Stimulated activated CD4-positive, alpha-beta T cell treated with anti-CD3 and anti-CD28 coated beads, Interleukin-1b, Interleukin-23, amount 100 ng/mL, for 48 hours (primary cell): ENCODE data around the gene ATP2C2.
"Not testable (repeated sequence)": the region's sequence is repeated elsewhere in the genome, so short reads cannot be mapped to it uniquely, and the experiment has no call there.

Experiments used
- DNase-seq: peaks from one replicate; pipeline ENCODE4 v3.0.0-alpha.2; 2020

ATP2C2 gene

DNA sequence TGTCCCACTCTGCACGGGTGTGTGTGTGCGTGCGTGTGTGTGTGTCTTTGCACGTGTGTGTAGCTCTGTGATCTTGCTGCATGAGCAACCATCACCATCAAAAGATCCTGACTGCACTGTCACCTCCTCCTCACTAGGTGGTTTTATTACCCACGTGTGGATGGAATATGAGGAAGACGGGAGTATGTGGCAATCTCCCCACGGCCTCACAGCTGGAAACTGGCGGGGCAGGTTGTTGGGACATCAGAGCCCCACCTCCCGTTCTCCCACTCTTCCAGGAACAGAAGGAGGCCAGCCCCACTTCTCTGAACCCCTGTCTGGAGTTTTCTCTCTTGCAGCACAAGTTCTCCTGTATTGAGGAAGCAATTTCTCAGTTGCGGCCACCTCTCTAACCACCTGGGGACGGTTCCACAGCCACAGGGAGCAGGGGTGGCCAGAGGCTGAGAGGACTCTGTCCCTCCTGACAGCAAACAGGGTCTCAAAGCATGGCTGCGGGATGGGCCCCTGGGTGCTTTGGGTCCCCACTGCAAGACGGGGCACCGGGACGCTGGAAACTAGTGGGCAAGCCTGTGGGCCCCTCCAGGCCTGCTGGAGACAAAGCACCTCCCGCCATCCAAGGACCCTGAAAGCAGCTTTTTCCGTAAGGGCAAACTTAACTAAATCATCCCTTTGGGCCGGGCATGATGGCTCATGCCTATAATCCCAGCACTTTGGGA is 27.9 kb upstream of the ATP2C2 start:
- no peak for DNase-seq

DNA sequence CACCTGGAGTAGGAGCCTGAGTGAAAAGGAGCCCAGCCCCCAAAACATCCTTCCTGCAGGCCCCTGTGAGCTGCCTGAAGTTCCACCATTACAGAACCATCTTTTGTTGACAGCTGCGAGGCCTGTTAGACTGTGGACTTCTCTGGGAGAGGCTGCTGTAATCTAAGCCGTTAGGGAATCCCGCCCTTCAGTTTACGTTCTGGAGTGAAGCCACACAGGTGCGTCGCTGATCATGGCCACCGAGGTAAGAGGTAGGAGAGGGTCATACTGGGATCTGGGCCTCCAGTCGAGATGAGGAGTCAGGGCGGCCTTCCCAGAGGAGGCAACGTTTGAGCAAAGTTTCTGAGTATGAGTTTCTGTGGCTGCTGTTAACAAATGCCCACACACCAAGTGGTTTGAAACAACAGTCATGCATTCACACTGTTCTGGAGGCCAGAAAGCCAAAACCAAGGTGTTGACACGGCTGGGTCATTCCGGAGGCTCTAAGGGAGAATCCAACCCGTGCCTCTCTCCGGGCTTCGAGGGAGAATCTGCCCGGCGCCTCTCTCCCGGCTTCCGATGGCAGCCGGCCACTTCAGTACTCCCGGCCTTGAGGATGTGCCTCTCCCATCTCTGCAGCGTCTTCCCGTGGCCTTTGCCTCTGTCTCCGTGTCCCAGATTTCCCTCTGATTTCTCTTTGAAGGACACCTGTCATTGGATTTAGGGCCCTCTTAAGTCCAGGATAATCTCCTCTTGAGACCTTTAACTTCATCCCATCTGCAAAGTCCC is 26.6 kb upstream of the ATP2C2 start:
- DNase-seq: no peak

DNA sequence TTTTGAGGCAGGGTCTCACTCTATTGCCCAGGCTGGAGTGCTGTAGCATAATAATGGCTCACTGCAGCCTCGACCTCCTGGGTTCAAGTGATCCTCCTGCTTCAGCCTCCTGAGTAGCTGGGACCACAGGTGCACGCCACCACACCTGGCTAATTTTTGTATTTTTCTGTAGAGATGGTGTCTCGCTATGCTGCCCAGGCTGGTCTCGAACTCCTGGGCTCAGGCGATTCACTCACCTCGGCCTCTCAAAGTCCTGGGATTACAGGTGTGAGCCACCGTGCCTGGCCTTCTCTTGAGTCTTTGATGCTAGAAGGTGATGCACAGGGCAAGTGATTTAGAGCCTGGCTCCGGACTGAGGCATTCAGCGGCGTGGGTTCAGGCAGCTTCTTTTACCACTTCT is 24.5 kb upstream of the ATP2C2 start:
- not testable (repeated sequence) for DNase-seq

DNA sequence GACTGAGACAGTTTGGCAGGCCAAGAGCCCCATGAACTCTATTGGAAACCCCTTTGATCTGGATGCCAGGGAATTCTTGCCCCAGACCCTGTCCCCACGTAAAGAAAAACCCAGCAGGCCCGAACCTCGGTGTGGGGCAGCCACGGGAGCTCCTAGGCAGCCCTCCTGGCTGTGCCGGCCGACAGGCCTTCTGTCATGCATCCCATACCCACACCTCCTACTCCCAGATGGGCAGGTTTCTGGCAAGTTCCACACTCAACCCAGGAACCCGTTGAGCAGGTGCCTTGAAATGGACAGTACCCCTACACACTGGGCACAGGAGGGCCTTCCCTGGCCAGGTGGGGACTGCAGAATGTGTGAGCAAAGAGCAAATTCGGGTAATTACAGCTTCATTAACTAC is 23.6 kb upstream of the ATP2C2 start:
- no peak for DNase-seq

DNA sequence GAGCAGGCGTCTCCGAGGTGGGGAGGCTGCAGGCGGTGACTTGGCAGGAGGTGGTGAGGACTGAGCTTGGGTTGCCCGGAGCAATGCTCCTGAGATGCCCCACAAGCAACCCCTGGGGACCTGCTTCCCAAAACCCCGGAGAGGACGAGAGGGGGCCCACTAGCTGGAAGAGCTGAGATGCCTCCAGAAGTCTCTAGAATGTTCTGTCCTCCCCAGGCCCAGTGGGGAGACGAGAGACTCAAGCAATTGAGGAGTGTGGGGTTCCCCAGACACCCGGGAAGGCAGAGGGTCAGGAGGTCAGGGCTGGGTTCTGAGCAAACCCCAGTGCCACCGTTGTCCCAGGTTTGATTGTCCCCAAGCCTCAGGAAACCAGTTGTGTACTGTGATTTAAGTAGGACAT is 21.2 kb upstream of the ATP2C2 start:
- DNase-seq: no peak

DNA sequence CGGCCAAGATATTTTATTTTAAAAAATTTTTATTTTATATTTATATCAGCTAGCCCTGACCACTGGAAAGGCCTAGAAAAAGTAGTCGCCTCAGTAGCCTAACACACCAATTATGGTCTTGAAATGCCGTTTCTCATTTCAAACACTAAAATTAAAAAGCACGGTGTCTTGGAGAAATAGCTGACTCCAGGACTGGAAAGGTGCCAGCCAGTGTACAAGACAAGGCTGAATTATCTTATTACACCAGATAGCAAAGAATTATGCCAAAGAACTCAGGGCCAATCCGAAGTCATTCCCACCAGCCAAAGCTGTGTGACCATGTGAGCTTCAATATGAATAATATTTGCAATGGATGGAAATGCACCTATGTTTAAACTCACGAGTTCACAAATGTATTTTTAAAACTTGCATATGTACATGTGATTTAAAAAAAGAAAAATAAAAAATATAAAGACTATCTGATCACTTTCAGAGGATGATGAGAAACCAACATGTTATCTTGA is 19.9 kb upstream of the ATP2C2 start:
- DNase-seq: no peak

DNA sequence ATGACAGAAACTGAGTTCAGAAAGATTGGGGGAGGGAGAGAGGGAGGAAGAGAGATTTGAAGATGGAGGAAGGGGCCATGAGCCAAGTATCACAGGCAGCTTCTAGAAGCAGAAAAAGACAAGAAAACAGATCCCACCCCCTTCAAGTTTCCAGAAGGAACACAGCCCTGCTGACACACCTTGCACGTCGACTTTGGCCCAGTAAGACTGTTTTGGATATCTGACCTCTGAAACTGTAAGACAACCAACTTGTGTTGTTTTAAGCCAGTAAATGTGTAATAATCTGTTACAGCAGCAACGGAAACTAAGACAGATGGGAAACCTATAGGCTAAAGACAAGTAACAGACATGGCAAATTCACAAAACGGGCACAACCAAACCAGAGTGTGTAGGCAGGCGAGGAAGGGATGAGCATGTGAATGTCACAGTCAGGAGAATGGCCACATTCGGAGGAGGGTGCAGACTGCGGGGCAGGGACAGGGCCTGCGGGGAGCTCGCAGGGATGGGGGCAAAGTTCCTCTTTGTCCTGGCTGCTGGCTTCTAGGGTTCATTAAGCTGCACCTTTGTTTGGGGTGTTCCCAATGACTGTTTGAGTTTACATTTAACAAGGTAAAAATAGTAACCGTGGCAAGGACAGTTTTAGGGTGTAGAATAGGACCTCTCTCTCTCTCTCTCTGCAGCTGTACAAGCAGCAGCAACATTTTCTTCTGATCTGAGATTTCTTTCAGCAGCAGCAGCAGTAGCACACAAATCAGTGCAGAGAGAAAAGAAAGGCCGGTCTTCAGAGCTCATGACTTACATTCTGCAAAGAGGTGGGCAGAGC is 18.3 kb upstream of the ATP2C2 start:
- DNase-seq: no peak

DNA sequence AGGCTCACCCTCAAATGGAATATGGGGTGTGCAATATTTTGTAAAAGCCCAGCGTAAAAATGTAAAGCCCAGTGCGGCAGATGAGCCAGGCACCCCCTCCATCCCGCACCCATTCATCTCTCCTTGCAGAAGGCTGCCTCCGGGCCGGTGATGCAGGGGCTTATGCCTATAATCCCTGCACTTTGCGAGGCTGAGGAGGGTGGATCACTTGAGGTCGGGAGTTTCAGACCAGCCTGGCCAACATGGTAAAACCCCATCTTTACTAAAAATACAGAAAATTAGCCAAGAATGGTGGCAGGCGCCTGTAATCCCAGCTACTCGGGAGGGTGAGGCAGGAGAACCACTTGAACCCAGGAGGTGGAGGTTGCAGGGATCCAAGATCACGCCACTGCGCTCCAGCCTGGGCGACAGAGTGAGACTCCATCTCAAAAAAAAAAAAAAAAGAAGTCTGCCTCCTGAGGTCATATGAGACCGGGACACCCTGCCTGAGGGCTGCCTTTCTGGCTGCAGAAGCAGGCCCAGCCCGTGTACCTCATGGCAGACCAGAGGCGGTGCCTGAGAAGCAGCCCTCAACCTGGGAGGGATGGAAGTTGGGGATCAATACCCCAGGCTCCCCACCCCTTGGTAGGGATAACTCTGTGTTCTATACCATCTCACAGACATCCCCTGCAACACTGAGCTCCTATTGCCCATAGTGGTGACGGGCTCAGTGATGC is 17.5 kb upstream of the ATP2C2 start:
- no peak for DNase-seq

DNA sequence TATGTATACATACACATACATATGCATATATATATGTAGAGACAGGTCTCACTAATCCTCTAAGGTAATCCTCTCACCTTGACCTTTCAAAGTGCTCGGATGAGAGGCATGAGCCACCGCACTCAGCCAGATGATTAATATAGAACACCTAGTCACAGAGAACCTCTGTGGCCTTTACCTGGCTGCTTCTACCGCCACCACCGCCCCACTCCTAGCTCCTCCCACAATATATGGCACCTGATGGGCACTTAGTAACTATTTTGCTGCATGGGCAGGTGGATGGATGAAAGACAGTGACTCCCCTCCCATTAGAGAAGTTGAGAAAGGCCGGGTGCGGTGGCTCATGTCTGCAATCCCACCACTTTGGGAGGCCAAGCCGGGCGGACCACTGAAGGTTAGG is 16.7 kb upstream of the ATP2C2 start:
- no peak for DNase-seq

DNA sequence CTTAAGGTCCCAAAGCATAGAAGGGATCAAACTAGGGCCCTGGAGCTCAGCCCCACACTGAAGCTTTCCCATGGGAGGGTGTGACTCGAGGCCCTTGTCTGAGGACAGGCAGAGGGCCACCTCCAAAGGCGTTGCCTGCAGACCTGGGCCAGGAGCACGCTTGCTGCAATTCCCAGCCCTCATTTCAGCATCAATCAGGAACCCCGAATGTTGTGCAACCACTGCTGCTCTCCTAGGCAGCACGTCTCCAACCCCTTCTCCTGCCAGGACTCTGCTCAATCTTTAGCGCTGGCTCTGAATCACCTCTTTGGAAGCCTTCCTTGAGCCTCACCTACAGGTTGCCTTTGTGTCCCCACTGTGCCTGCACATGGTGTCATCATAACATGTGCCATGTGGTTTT is 14.0 kb upstream of the ATP2C2 start:
- no peak for DNase-seq

DNA sequence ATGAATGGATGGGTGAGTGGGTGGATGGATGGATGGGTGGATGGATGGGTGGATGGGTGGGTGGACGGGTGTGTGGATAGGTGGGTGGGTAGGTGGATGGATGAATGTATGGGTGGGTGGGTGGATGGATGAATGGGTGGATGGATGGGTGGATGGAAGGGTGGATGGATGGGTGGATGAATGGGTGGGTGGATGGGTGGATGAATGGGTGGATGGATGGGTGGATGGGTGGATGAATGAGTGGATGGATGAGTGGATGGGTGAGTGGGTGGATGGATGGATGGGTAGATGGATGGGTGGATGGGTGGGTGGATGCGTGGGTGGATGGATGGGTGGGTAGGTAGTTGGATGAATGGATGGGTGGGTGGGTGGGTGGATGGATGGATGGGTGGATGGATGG is 13.2 kb upstream of the ATP2C2 start:
- DNase-seq: no peak

DNA sequence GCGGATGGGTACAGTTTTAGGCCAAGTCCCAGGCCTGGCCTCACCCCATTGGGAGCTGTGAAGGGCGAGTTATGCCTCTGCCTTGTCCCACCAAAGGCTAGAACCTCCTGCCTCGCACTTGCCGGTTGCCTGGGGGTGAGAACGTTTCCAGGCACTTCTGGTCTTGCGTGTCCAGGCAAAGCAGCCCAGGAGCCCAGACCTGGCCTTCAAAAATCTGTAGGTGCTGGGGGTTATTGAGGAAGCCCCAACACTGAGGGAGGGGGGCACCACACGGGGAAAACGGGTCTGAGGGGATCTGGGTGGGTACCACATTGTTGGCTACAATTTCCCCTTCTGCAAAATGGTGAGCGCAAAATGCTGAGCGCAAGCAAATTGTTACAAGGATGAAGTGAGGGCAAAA is 12.2 kb upstream of the ATP2C2 start:
- DNase-seq: no peak

DNA sequence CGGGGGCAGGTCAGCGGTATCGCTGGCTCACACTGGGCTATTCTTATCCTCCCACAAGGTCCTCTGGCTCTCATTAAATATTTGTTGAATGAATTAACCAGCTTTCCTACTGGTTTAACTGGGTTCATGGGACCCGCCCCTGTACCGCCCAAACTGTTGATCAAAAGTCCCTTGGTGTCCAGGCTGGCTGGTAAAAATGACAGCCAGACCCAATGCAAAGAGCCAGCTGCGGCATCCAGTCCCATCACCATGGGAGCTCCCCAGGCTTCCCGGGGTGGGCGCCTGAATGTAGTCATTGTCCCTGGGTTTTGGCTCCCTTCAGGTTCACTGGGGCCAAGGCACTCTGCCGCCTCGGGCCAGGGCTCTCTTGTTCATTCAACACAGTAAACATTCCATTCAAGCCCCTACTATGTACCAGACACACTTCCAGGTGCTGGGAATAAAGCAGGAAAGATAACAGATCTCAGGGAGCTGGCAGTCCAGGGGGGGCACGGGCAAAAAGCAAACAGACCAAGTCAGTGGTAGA is 11.7 kb upstream of the ATP2C2 start:
- no peak for DNase-seq

DNA sequence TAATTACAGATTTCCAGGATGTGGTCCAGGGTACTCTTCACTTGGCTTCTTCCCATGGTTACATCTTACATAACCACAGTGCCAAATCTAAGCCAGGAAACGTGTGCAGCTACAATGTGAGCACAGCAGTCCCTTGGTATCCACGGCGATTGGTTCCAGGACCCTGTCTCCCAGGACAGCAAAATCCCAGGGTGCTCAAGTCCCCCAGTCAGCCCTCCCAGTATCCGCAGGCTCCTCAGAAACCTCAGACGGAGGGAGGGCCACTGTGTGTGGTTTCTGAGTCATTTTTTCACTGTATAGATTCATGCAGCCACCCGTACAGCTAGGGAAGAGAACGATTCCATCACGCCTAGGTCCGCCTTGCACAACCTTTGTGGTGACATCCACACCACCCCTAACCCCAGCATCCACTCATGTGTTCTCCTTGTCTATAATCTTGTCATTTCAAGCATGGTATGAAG is 11.1 kb upstream of the ATP2C2 start:
- DNase-seq: peak; percentile 41

DNA sequence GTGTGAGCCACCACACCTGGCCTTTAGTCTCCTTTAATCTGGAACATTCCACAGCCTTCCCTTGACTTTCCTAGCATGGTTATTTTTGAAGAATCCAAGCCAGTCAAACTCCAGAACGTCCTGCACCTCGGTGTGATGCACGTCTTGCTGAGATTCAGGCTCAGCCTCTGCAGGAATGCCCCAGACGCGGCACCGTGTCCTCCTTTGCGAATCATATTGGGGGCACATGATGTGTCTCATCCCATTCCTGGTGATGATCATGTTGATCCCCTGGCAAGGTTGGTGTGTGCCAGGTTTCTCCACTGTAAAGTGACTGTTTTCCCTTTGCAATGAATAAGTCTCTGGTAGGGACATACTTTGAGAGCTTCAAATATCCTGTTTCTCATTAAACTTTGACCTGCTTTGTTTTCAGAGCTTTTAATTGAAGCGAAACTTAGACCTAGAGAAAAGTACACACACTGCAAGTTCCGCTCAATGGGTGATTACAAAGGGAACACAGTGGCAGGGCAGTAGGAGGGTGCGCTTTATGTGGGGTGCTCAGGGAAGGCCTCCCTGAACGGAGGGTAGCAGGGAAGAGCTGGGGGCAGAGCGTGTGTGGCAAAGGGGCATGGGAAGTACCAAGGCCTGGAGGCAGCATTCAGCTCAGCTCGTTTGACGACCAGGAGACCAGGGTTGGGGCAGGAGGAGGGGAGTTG is 9.6 kb upstream of the ATP2C2 start:
- DNase-seq: no peak

DNA sequence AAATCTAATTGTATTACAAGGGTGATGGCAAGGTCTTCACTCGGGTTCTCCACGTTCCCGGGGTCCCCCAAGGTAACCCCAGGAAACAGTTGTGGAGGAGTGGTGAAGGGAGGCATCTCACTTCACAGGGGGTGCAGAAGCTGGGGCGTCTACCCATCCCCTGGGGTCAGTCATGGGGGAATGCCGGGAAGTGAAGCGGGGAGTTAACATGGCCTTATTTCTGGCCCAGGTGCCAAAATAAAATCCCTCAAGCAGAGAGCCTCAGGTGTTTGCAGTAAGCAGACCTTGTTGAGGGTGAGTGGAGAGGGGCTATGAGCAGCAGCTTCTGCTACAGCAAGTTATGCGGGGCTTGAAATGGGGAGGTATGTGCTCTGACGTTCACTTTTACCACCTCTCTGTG is 9.0 kb upstream of the ATP2C2 start:
- DNase-seq: no peak

DNA sequence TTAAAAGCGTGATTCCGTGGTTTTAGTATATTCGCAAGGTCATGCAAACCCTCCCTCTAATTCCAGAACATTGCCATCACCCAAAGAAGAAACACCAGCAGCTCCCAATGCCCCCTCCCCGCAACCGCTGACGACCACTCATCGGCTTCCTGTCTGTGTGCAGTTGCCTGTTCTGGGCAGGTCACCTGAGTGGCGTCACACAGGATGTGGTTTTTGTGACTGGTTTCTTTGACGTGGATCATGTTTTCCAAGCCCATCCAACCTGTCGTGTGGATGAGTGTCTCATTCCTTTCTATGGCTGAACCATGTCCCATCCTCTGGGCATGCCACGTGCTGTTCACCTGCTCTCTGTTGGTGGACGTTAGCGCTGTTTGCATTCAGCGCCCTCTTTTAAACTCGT is 8.2 kb upstream of the ATP2C2 start:
- DNase-seq: peak; percentile 64

DNA sequence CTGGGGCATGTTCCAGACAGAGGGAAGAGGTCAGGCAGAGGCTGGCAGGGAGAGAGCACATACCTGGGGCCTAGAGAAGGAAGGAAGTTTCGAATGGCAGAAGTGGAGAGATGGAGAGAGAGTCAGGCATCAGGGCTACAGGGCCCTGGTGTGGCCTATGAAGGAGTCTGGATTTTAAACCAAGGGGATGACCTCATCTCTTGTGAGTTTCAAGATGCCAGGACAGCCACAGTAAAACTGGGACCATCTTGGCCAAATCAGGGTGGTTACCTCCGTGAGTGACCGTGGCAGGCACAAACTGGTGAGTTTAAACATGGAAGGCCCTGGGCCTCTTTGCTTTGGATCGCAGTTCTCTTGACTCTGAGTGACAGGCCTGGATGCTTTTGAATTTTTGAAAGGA is 7.6 kb upstream of the ATP2C2 start:
- no peak for DNase-seq

DNA sequence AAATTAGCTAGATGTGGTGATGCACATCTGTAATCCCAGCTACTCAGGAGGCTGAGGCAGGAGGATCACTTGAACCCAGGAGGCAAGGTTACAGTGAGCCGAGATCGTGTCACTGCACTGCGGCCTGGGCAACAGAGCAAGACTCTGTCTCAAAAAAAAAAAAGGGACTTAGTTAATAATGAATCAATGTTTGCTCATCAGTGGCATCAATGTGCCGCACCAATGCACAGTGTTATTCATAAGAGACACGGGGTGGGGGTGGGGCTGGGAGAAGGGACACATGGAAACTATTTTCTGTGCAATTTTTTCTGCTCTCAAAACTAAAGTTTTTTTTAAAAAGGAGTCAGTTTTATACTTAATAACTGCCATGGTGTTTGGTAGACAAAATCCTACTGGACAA is 6.8 kb upstream of the ATP2C2 start:
- no peak for DNase-seq

DNA sequence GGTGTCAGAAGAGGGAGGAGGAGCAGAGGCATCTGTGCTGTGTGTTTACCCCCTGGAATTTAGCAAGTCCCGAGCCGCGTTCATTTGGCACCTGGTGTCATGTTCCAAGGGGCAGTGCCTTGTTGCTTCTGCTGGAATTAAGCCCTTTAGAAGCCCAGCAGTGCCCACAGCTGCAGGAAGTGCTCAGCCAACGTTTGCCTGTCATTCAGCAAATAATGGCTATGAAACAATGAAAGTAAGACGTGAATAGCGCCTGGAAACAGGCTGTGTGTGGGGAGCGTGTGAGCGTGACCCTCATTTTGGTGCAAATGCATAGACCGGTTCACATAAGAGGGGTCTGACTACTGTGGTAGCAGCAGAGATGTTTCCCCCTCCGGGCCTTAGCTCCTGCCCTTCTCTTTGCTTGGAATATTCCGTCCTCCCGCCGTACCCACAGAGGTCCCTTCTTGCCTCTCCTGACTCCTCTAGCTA is 5.8 kb upstream of the ATP2C2 start:
- no peak for DNase-seq

DNA sequence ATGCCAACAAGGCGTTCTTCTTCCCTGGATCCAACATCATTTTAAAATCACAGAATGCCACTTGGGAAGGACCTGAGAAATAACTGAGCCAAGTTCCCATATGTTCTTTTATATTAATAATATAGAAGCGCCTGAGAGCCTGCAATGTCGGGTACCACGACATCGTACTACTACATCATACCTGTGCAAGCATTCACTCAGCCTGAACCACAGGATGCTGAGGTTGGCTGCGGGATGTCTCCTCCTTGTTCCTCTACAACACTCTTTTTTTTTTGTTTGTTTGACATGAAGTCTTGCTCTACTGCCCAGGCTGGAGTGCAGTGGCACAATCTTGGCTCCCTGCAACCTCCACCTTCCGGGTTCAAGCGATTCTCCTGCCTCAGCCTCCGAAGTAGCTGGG is 2.1 kb upstream of the ATP2C2 start:
- DNase-seq: no peak

DNA sequence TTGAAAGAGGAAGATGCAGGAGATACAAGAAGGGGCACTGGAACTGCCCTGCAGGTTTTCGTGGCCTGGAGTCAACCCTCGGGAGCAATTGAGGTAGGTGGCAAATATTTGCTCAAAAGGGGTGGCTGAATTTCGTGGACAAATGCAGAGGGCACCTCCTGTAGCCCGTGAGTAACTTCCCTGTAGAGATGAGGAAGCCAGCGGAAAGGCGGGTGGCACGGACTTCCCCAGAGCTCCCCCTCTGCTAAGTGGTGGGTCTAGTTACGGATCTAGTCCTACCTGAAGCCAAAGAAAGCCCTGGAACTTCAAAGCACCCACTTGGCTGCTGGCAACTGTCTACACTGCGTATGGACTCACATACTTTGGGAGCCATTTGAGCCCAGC is 1.0 kb upstream of the ATP2C2 start:
- DNase-seq: no peak
